ENCODE measurements around the gene NDST1.

GRCh38 chr5:150568663-150569062 is 60.7 kb downstream of the NDST1 start:
- TF ChIP-seq EP300 (IDR thresholded peaks at IDR 0.05; ENCODE audit: low read depth) (no peak), CTCF (IDR thresholded peaks at IDR 0.05) (no peak)

Measured in transverse colon (tissue), 3 donors.